IMR-90 (cell line): Measurements from ENCODE around the gene CCNC. TPM values are rescaled to one million over a fixed set of nuclear protein-coding genes. Genes with fewer than 3 reads are reported as not detected.
A peak's percentile ranks its signal among the peaks of the same experiment; 100 is the strongest.

Source experiments
- ATAC-seq: fragments of 200-7000 bp; cut with Tn5 transposase; 2 replicates; pipeline ENCODE4 v1.9.1; 2020; ENCODE audit warnings: low read depth, mild to moderate bottlenecking, moderate library complexity
- BruUV-seq: library from RNA; stranded (reverse); fragments of 400-500 nt; replicated peaks from 2 replicates; lab custom pipeline; 2021; lab: Mats Ljungman, UMichigan
- CTCF ChIA-PET: fragments of 300-600 bp; formaldehyde crosslinking; extraction: SDS; loops from one replicate; lab custom pipeline; 2021; ENCODE audit warnings: antibody characterized with exemption; lab: Yijun Ruan, JAX
- POLR2A ChIA-PET: fragments of 300-600 bp; sonication (Branson Sonifier 250); formaldehyde crosslinking; loops from one replicate; lab custom pipeline; 2022; ENCODE audit warnings: antibody characterized with exemption; ENCODE audit not compliant: unreplicated experiment; lab: Charles Lee
- DNase-seq: peaks from one replicate; pipeline ENCODE4 v3.0.0; 2013
- H2AFZ ChIP-seq: replicated peaks from 2 replicates; pipeline ENCODE3; 2013; ENCODE audit warnings: low read length, mild to moderate bottlenecking; ENCODE audit not compliant: poor library complexity
- H2AK5ac ChIP-seq: 2 replicates; pipeline ENCODE4 v1.6.1; 2013; ENCODE audit warnings: low read depth, low read length, inconsistent platforms
- H2AK9ac ChIP-seq: replicated peaks from 2 replicates; pipeline ENCODE3; 2013; ENCODE audit warnings: mild to moderate bottlenecking, low read depth, low read length, moderate library complexity; ENCODE audit not compliant: poor library complexity
- H2BK120ac ChIP-seq: 2 replicates; pipeline ENCODE4 v1.6.1; 2013; ENCODE audit warnings: low read depth, low read length, inconsistent platforms
- H2BK15ac ChIP-seq: 3 replicates; pipeline ENCODE4 v1.6.1; 2013; ENCODE audit warnings: low read depth, low read length, inconsistent platforms
- H2BK20ac ChIP-seq: 2 replicates; pipeline ENCODE4 v1.6.1; 2013; ENCODE audit warnings: low read depth, mild to moderate bottlenecking, inconsistent platforms, low read length, moderate library complexity
- H2BK5ac ChIP-seq: 2 replicates; pipeline ENCODE4 v1.6.1; 2013; ENCODE audit warnings: mild to moderate bottlenecking, low read depth, low read length, inconsistent platforms; ENCODE audit not compliant: poor library complexity, severe bottlenecking
- H3K14ac ChIP-seq: replicated peaks from 2 replicates; pipeline ENCODE4 v1.6.1; 2013; ENCODE audit warnings: low read depth, low read length, inconsistent platforms
- H3K18ac ChIP-seq: 2 replicates; pipeline ENCODE4 v1.6.1; 2013; ENCODE audit warnings: low read depth, low read length, control low read depth
- H3K23ac ChIP-seq: 2 replicates; pipeline ENCODE4 v1.6.1; 2013; ENCODE audit warnings: low read depth, low read length, inconsistent platforms
- H3K27ac ChIP-seq: 2 replicates; pipeline ENCODE4 v1.5.1; 2013; ENCODE audit warnings: mild to moderate bottlenecking, control low read depth, low read length; ENCODE audit not compliant: insufficient read depth
- H3K27me3 ChIP-seq: 2 replicates; pipeline ENCODE4 v1.6.1; 2013; ENCODE audit warnings: low read length; ENCODE audit not compliant: control insufficient read depth, insufficient read depth
- H3K36me3 ChIP-seq: 2 replicates; pipeline ENCODE4 v1.6.1; 2013; ENCODE audit warnings: low read length, mixed read lengths; ENCODE audit not compliant: control insufficient read depth, insufficient read depth
- H3K4ac ChIP-seq: 2 replicates; pipeline ENCODE4 v1.6.1; 2013; ENCODE audit warnings: low read depth, low read length, inconsistent platforms
- H3K4me1 ChIP-seq: 2 replicates; pipeline ENCODE4 v1.6.1; 2013; ENCODE audit warnings: low read length, mixed read lengths; ENCODE audit not compliant: control insufficient read depth, insufficient read depth
- H3K4me2 ChIP-seq: 2 replicates; pipeline ENCODE4 v1.6.1; 2013; ENCODE audit warnings: low read depth, mild to moderate bottlenecking, control low read depth, low read length, moderate library complexity
- H3K4me3 ChIP-seq: 2 replicates; pipeline ENCODE4 v1.5.1; 2013; ENCODE audit warnings: low read depth, mild to moderate bottlenecking, control low read depth, low read length, moderate library complexity; ENCODE audit not compliant: insufficient read depth
- H3K56ac ChIP-seq: 2 replicates; pipeline ENCODE4 v1.6.1; 2013; ENCODE audit warnings: low read length, inconsistent platforms; ENCODE audit not compliant: insufficient read depth; ENCODE audit errors: extremely low read depth
- H3K79me1 ChIP-seq, 2 experiments: 2 replicates each; pipeline ENCODE4 v1.6.1; 2013; ENCODE audit warnings: low read length in 2 of 2, inconsistent platforms in 1 of 2, low read depth in 1 of 2
- H3K9ac ChIP-seq: 2 replicates; pipeline ENCODE4 v1.6.1; 2013; ENCODE audit warnings: low read depth, low read length, control low read depth
- H3K9me1 ChIP-seq: 2 replicates; pipeline ENCODE4 v1.6.1; 2013; ENCODE audit warnings: low read length, inconsistent platforms; ENCODE audit not compliant: insufficient read depth
- H3K9me3 ChIP-seq: 2 replicates; pipeline ENCODE4 v1.6.1; 2013; ENCODE audit warnings: low read length; ENCODE audit not compliant: control insufficient read depth, insufficient read depth
- H4K20me1 ChIP-seq: 2 replicates; pipeline ENCODE4 v1.6.1; 2013; ENCODE audit warnings: low read length, inconsistent platforms; ENCODE audit not compliant: insufficient read depth
- H4K5ac ChIP-seq: 2 replicates; pipeline ENCODE4 v1.6.1; 2013; ENCODE audit warnings: mild to moderate bottlenecking, low read depth, low read length, control low read depth
- H4K8ac ChIP-seq, 2 experiments: 2 replicates each; pipeline ENCODE4 v1.6.1; 2013; ENCODE audit warnings: low read depth in 2 of 2, low read length in 2 of 2, control low read depth in 1 of 2, inconsistent platforms in 1 of 2
- H4K91ac ChIP-seq: 2 replicates; pipeline ENCODE4 v1.6.1; 2013; ENCODE audit warnings: low read depth, low read length, inconsistent platforms; ENCODE audit not compliant: insufficient read depth
- BHLHE40 ChIP-seq: fragments of 150-350 bp; IDR thresholded peaks from 2 replicates; pipeline ENCODE4 v1.6.1; 2016; ENCODE audit warnings: mild to moderate bottlenecking, low read depth, low read length
- CEBPB ChIP-seq: IDR thresholded peaks from 2 replicates; pipeline ENCODE4 v1.6.1; 2012; ENCODE audit warnings: low read depth, low read length, improper control_type of control experiment
- CHD1 ChIP-seq: IDR thresholded peaks from 2 replicates; pipeline ENCODE4 v1.6.1; 2012; ENCODE audit warnings: low read depth, low read length, improper control_type of control experiment
- CTCF ChIP-seq: conservative IDR thresholded peaks from 2 replicates; pipeline ENCODE4 v1.5.1; 2012; ENCODE audit warnings: mild to moderate bottlenecking, low read depth, low read length, improper control_type of control experiment
- ELK1 ChIP-seq: fragments of 150-350 bp; IDR thresholded peaks from 2 replicates; pipeline ENCODE4 v1.6.1; 2016; ENCODE audit warnings: low read depth, mild to moderate bottlenecking, low read length, moderate library complexity, borderline replicate concordance
- FOS ChIP-seq: fragments of 150-350 bp; IDR thresholded peaks from 2 replicates; pipeline ENCODE4 v1.6.1; 2016; ENCODE audit warnings: low read depth, low read length
- MAFK ChIP-seq: IDR thresholded peaks from 2 replicates; pipeline ENCODE4 v1.6.1; 2012; ENCODE audit warnings: low read depth, low read length, improper control_type of control experiment
- MAZ ChIP-seq: IDR thresholded peaks from 2 replicates; pipeline ENCODE4 v1.6.1; 2012; ENCODE audit warnings: low read depth, mild to moderate bottlenecking, low read length, improper control_type of control experiment, moderate library complexity, borderline replicate concordance
- NFE2L2 ChIP-seq: fragments of 150-350 bp; IDR thresholded peaks from 2 replicates; pipeline ENCODE4 v1.6.1; 2016; ENCODE audit warnings: low read depth, mild to moderate bottlenecking, low read length
- RAD21 ChIP-seq: IDR thresholded peaks from 2 replicates; pipeline ENCODE4 v1.6.1; 2012; ENCODE audit warnings: low read length, improper control_type of control experiment
- SMC3 ChIP-seq: fragments of 150-350 bp; IDR thresholded peaks from 2 replicates; pipeline ENCODE4 v1.6.1; 2016; ENCODE audit warnings: low read depth, mild to moderate bottlenecking, antibody characterized with exemption, low read length, moderate library complexity
- USF2 ChIP-seq: fragments of 150-350 bp; IDR thresholded peaks from 2 replicates; pipeline ENCODE4 v1.6.1; 2017; ENCODE audit warnings: mild to moderate bottlenecking, antibody characterized with exemption, low read length, low read depth
- WGBS, 2 experiments: methylation state at CpG; one replicate each; pipeline versions ENCODE4 v1.1.5 to v1.1.7; 2013; ENCODE audit warnings: missing lambda C conversion rate in 2 of 2; ENCODE audit not compliant: insufficient read length in 1 of 2; ENCODE audit errors: extremely low coverage in 2 of 2; 5-methylcytosine and 5-hydroxymethylcytosine counted together
- dilution Hi-C: fragments of 300-500 bp; cut with HindIII; formaldehyde crosslinking; loops from one replicate; pipeline ENCODE4 v1.14.3; 2018; ENCODE audit warnings: low sequenced_read_pairs; ENCODE audit not compliant: unreplicated experiment
- in situ Hi-C: fragments of 300-500 bp; cut with MboI; formaldehyde crosslinking; loops from 3 replicates; pipeline ENCODE4 v1.14.3; 2019; ENCODE audit warnings: low sequenced_read_pairs, inconsistent platforms, mixed read lengths
- intact Hi-C: fragments of 100-400 bp; cut with micrococcal nuclease; formaldehyde crosslinking; loops from 2 replicates; pipeline ENCODE4 v1.10.0; 2022
- polyA plus RNA-seq, 3 experiments: library from polyadenylated mRNA; depleted of rRNA; stranded (reverse); fragments of >200 nt; gene quantifications; 2 replicates each; pipeline ENCODE4 v1.2.3, GENCODE V29; 2012; ENCODE audit warnings: low replicate concordance in 1 of 3
- total RNA-seq: library from RNA; depleted of rRNA; stranded (reverse); fragments of >200 nt; gene quantifications from 2 replicates; pipeline ENCODE4 v1.2.3, GENCODE V29; 2012

The CCNC gene
- total and polyA plus RNA-seq, 2 of the 4 experiments (the other 2 are of a cell fraction): 30.1 to 95.7 TPM

- dilution Hi-C loops: no loop called here
- POLR2A ChIA-PET: interaction anchor here (0.6 kb wide), 1 partner anchor 69 kb away, joined by 3 read pairs; no protein-coding TSS in a partner anchor
These were observed 20.8 kb upstream of the CCNC start for GRCh38 chr6:99589290-99589672.

More at GRCh38 chr6:99589290-99589672, 20.8 kb upstream of the CCNC start:
- Histone ChIP-seq H3K27ac (no peak overlapping the region), H4K91ac (no peak overlapping the region), H2AFZ (peak overlapping the region; percentile 85), H3K14ac (no peak overlapping the region), H3K9ac (no peak overlapping the region), H3K4me2 (peak overlapping the region; percentile 81), H4K8ac (no peak overlapping the region), H2AK5ac (no peak overlapping the region), H3K9me3 (peaks cover 3% of the 10 kb centered on the region), H4K5ac (no peak overlapping the region), H3K4me3 (peak overlapping the region; percentile 30), H4K20me1 (no peaks in the 10 kb centered on the region), H2AK9ac (no peak overlapping the region), H3K9me1 (no peaks in the 10 kb centered on the region; the same call in 1 of the 2 replicates), H3K27me3 (peaks cover 73% of the 10 kb centered on the region), H2BK20ac (no peak overlapping the region), H3K79me1 (no peaks in the 10 kb centered on the region), H2BK120ac (no peak overlapping the region), H3K23ac (no peak overlapping the region; the same call in 1 of the 2 replicates), H3K18ac (no peak overlapping the region), H3K36me3 (no peaks in the 10 kb centered on the region), H3K4ac (no peak overlapping the region), H2BK5ac (no peak overlapping the region), H2BK15ac (no peak overlapping the region), H3K56ac (no peak overlapping the region), H3K4me1 (no peaks in the 10 kb centered on the region)
- no peak for TF ChIP-seq ELK1
- no peak for TF ChIP-seq USF2
- no peak for TF ChIP-seq NFE2L2
- TF ChIP-seq MAFK: no peak
- no peak for TF ChIP-seq RAD21
- TF ChIP-seq MAZ: no peak
- no peak for TF ChIP-seq FOS
- TF ChIP-seq CHD1: no peak
- TF ChIP-seq CEBPB: no peak
- no peak for TF ChIP-seq SMC3
- no peak for TF ChIP-seq BHLHE40
- no peak for TF ChIP-seq CTCF
- CTCF ChIA-PET: no interaction called here
- no TSS peak for BruUV-seq
- 0% methylated on average over 2 of the region's 21 CpGs; no CpG with 5 or more reads in 1 of the 2 experiments for WGBS, 2 experiments
- ATAC-seq (peak; percentile 41), DNase-seq (no peak)
- in situ Hi-C loops (loop anchor here (25.0 kb wide), 1 partner anchor 873 kb away; the partner anchor contains the start of gene SIM1), intact Hi-C loops (loop anchor here (2.0 kb wide), 1 partner anchor 234 kb away; no protein-coding TSS in a partner anchor)
